Erythroblast (primary cell): ENCODE results near the gene TRAF5.

ENCODE experiments used
- GATA1 ChIP-seq: IDR thresholded peaks from 2 replicates; pipeline ENCODE4 v1.6.1; 2011; ENCODE audit warnings: low read depth, mild to moderate bottlenecking, control low read depth, low read length, moderate library complexity
- POLR2A ChIP-seq: IDR thresholded peaks from 2 replicates; pipeline ENCODE4 v1.6.1; 2011; ENCODE audit warnings: mild to moderate bottlenecking, low read length

DNA sequence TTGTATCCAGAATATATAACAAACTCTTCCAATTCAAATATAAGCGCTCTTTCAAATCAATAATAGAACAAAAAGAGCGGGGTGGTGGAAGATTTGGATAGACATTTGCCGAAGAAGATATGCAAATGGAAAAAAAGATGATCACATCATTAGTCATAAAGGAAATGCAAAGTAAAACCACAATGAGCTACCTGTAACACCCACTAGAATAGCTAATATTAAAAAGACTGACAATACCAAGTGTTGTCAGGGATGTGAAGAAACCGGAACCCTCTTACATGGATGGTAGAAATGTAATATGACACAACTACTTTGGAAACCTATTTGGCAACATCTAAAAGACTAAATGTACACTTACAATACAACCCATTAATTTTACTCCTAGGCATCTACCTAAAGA lies 5.7 kb upstream of the TRAF5 start:
- TF ChIP-seq POLR2A (no peak), GATA1 (no peak)
